ENCODE data around the gene LUC7L.
A peak's percentile ranks its signal among the peaks of the same experiment; 100 is the strongest.
"Not testable (repeated sequence)": the region's sequence is repeated elsewhere in the genome, so short reads cannot be mapped to it uniquely, and the experiment has no call there.

The LUC7L gene

DNA sequence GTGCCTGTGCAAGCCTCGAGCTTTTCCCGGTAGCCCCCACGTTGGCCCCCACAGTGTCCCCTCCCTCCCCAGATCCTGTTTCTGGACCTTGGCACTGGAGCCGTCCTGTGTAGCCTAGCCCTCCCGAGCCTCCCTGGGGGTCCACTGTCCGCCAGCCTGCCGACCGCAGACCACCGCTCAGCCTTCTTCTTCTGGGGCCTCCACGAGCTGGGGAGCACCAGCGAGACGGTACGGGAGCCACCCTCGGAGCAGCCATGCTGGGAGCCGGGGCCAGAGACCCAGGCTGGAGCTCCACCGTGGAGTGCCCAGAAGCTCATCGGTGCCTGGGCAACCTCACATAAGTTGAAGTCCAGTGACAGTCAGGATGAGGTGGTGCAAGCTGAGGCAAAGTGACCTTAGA lies 34.7 kb upstream of the LUC7L start:
- DNase-seq (ENCODE audit: low spot score), result no peak

- DNase-seq (ENCODE audit: low spot score), result no peak
Observed at GRCh38 chr16:263182-263774, 34.0 kb upstream of the LUC7L start.

GRCh38 chr16:262121-262745 lies 33.0 kb upstream of the LUC7L start:
- DNase-seq (ENCODE audit: low spot score), result no peak

- no peak for DNase-seq (ENCODE audit: low spot score)
Observed at GRCh38 chr16:261031-261691, 31.9 kb upstream of the LUC7L start.

GRCh38 chr16:260326-260725 lies 31.1 kb upstream of the LUC7L start:
- no peak for DNase-seq (ENCODE audit: low spot score)

DNA sequence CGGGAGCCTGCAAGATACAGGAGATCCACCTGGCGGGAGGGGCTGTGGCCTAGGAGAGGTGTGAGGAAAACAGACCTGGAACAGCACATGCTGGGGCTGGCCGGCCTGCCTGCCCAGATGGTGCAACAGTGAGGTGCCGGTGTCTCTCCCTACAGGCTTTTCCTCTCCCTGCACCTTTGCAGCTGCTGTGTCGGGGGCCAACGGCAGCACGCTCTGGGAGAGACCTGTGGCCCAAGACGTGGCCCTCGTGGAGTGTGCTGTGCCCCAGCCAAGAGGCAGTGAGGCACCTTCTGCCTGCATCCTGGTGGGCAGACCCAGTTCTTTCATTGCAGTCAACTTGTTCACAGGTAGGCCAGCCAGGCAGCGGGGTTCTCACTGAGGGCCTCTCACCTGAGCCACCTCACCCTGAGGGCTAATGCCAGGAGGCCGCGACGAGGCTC lies 30.6 kb upstream of the LUC7L start:
- DNase-seq (ENCODE audit: low spot score), result no peak

DNA sequence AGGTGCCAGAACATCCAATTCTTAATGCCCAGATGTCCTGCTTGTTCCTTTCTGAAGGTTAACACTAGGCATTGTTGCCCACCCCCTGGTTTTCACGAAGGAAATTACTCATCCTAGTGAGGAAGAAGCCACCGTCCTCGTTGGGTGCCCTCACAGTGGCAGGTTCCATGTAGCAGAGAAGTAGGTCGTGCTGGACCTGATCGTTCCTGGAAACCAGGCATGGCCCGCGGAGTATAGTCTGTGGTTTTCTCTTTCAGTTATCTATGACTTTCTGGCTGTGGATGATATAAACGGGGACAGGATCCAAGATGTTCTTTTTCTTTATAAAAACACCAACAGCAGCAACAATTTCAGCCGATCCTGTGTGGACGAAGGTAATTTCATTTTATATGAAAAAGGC lies 30.0 kb upstream of the LUC7L start:
- DNase-seq (ENCODE audit: low spot score), result no peak

DNA sequence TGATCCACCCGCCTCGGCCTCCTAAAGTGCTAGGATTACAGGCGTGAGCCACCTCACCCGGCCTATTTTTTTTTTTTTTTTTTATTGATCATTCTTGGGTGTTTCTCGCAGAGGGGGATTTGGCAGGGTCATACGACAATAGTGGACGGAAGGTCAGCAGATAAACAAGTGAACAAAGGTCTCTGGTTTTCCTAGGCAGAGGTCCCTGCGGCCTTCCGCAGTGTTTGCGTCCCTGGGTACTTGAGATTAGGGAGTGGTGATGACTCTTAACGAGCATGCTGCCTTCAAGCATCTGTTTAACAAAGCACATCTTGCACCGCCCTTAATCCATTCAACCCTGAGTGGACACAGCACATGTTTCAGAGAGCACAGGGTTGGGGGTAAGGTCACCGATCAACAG lies 28.8 kb upstream of the LUC7L start:
- not testable (repeated sequence) for DNase-seq (ENCODE audit: low spot score)

DNA sequence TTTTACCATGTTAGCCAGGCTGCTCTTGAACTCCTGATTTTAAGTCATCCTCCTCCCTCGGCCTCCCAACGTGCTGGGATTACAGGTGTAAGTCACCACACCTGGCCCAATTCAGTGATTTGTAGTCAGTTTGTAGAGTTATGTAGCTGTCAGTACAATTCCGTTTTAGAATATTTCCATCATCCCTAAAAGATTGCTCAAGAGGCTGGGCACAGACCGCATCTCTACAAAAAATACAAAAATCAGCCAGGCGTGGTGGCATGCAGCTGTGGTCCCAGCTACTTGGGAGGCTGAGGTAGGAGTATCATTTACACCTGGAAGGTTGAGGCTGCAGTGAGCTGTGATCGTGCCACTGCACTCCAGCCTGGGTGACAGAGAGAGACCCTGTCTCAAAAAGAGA lies 25.9 kb upstream of the LUC7L start:
- DNase-seq (ENCODE audit: low spot score), result no peak

GRCh38 chr16:254461-254860 lies 25.2 kb upstream of the LUC7L start:
- no peak for DNase-seq (ENCODE audit: low spot score)

DNA sequence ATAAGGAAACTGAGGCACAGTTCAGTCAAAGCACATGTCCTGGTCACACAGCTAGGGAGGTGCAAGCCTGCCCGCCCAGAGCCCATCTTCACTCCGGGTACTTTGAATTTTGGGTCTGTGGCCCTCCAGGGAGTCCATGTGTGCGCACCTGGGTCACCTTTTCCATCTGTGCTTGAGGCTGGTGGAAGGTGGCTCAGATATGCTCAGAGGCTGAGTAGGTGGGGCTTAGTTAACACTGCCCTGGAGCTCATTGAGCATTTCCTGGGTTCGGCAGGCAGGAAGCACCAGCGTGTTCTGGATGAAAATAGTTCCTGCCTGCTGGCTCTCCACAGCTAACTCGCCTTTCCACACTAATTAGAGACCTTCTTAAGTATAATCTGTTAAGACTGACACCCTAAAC lies 24.6 kb upstream of the LUC7L start:
- no peak for DNase-seq (ENCODE audit: low spot score)

GRCh38 chr16:252366-253337 lies 23.4 kb upstream of the LUC7L start:
- no peak for DNase-seq (ENCODE audit: low spot score)

DNA sequence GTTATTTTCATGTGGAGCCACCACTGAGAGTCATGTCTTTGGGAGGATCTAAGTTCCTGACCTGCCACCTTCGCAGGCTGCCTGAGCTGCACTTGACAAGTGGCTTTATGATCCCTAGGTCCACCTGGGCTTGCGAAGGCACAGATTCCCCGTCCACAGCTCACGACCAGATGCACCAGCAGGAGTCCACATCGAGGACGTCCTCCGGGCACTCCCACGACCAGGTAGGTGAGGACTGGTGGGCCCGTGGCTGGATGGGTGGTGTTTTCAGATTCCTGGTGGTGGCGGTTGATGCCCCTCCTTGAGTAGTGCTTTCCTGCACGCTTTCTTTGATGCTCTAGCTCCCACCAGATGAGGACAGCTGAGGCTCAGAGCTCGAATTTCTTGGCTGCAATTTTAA lies 20.2 kb upstream of the LUC7L start:
- no peak for DNase-seq (ENCODE audit: low spot score)

GRCh38 chr16:247027-247426 lies 17.8 kb upstream of the LUC7L start:
- DNase-seq (ENCODE audit: low spot score), result no peak

DNA sequence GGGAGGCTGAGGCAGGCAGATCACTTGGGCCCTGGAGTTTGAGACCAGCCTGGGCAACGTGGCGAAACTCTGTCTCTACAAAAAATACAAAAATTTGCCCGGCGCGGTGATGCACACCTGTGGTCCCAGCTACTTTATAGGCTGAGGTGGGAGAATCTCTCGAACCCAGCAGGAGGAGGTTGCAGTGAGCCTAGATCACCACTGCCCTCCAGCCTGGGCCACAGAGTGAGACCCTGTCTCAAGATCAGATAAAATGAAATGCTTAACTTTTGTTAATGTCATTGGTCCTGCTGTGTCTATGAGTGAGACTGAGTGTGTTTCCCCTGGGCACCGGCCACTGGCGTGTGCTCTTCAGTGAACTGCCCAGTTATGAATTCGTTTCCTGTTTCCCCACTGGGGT lies 15.9 kb upstream of the LUC7L start:
- DNase-seq (ENCODE audit: low spot score), result no peak

- no peak for DNase-seq (ENCODE audit: low spot score)
Observed at GRCh38 chr16:243348-243747, 14.1 kb upstream of the LUC7L start.

DNA sequence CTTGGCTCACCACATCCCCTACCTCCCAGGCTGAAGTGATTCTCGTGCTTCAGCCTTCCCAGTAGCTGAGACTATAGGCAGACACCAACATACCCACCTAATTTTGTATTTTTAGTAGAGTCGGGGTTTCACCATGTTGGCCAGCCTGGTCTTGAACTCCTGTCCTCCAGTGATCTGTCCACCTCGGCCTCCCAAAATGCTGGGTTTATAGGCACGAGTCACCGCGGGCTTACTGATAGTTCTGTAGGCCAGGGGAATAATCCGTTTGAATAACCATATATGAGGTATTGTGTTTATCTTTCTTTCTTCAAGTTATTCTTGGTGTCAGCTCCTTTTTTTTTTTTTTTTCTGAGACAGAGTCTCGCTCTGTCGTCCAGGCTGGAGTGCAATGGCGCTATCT lies 13.0 kb upstream of the LUC7L start:
- no peak for DNase-seq (ENCODE audit: low spot score)

- no peak for DNase-seq (ENCODE audit: low spot score)
Observed at GRCh38 chr16:240559-240958, 11.3 kb upstream of the LUC7L start.

DNA sequence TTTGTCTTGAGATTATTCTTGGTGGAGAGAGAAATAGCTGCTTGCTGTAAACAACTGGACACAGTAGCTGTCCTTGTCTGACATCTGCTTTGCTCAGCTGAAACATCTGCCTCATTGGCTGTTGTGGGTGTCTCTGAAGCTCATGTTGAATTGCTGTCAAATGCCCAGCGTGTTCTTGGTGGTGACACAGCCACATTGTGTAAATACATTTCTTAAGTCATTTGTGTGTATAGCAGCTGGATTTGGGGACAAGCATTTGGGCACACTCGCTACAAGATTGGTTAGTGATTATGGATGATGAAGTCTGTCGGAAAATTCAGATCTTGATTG lies 10.7 kb upstream of the LUC7L start:
- DNase-seq (ENCODE audit: low spot score), result no peak

DNA sequence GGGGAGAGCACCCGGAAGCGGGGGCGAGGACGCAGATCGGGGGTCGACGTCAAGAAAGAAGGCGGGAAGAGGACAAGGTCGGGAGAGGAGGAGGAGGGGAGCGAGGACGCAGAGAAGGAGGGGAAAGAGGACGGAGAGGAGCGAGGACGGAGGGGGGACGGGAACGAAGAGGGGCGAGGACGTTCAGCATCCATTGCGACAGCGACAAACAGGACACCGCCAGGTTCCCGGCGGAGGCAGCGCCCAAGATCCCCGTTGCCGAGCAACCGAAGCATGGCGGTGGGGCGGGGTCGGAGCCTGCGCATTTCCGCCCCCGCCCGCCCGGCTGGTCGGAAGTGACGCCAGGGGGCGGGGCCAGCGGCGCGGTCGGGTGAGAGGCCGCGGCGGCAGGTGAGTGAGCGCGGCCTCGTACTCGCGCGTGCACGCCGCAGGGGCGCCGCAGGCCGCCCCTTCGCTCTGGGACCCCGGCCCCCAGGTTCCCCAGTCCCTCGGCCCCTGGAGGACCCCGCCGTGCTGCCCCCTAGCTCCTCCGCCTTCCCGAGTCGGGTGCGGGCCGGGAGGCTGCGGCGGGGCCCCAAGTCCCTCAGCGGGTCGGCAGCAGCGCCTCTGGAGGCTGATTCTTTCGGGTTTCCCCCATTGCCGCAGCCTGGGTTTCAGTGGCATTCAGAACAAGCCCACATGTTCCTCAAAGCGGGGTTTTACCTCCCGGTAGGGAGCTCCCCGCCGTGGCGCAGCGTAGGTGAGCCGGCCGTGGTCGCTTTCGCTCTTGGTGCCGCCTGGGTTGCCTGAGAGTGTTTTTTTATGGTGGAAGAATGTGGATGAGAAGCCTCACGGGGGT lies 5.4 kb upstream of the LUC7L start, which contains the start of gene FAM234A:
Gene FAM234A (plus strand): TSS at position 354 of the 838 bp plus-strand sequence. CDS start 19,593 bp downstream, outside the sequence.
- peak; percentile 98 for DNase-seq (ENCODE audit: low spot score)

DNA sequence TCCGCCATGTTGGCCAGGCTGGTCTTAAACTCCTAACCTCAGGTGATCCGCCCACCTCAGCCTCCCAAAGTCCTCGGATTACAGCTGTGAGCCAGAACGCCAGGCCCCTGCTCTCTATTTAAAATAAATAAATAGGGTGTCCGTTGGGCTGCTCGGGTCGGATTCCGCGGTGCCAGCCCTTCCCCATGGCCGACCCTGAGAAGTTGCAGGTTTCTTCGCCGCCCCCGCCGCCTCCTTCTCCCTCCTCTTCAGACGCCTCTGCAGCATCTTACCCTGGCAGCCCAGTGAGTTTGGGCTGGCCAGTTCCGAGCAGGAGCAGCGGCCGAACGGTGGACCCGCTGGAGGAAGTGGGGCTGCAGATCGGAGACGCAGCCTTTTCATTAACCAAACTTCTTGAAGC lies 1.7 kb upstream of the LUC7L start:
- DNase-seq (ENCODE audit: low spot score), result no peak

DNA sequence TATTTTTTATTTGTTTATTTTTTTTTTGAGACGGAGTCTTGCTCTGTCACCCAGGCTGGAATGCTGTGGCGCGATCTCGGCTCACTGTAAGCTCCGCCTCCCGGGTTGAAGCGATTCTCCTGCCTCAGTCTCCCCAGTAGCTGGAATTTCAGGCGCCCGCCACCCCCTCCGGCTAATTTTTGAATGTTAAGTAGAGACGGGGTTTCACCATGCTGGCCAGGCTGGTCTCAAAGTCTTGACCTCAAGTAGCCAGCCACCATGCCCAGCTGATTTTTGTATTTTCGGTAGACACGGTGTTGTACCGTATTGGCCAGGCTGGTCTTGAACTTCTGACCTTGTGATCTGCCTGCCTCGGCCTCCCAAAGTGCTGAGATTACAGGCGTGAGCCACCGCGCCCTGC lies 1.1 kb upstream of the LUC7L start:
- DNase-seq (ENCODE audit: low spot score), result not testable (repeated sequence)
